NCI-H2029 (cell line): ENCODE data around the gene TACC2.
"Not testable (repeated sequence)": the region's sequence is repeated elsewhere in the genome, so short reads cannot be mapped to it uniquely, and the experiment has no call there.

Experiments
- DNase-seq: peaks from one replicate; lab custom pipeline; 2025; lab: John Stamatoyannopoulos, UW

The TACC2 gene

GRCh38 chr10:122023257-122023656 is 34.3 kb downstream of the TACC2 start:
- DNase-seq, result not testable (repeated sequence)

- DNase-seq, result no peak
Observed at GRCh38 chr10:122029499-122030199, 40.7 kb downstream of the TACC2 start.

DNA sequence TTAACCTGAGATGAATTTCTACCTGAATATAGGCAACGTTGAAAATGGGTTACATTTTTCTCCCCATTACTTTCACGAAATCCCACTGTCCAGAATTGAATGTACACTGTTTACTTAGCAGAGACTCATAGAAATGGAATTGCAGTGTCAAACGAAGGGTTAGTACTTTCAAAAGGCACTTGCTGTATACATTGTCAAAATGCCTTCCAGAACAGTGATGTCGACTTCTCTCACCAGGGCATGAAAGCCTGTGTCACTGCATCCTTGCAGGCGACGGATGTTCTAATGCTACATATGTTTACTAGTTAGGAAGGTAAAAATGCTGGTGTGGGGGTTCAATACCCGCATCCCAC is 41.2 kb downstream of the TACC2 start:
- DNase-seq, result no peak

- DNase-seq, result peak; percentile 44
Observed at GRCh38 chr10:122033224-122033926, 44.4 kb downstream of the TACC2 start.

GRCh38 chr10:122034149-122034756 is 45.3 kb downstream of the TACC2 start:
- no peak for DNase-seq

DNA sequence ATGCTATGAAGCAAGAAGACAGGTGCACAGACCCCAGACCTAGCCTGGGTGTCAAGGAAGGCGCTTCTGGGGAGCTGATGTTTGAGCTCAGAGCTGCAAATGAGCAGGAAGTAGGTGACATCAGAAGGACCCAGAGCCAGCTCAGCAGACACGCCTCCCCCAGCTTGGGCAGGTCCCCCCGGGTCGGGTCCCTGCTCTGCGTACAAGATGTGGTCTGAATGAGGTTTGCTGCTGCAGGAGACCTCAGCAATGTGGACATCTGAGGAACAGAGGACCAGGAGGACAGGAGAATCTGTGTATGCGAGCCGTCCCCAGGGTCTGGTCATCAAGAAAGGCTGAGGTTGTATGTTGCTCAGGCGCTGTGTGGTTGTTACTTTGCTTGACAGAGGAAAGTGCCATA is 51.8 kb downstream of the TACC2 start:
- no peak for DNase-seq

DNA sequence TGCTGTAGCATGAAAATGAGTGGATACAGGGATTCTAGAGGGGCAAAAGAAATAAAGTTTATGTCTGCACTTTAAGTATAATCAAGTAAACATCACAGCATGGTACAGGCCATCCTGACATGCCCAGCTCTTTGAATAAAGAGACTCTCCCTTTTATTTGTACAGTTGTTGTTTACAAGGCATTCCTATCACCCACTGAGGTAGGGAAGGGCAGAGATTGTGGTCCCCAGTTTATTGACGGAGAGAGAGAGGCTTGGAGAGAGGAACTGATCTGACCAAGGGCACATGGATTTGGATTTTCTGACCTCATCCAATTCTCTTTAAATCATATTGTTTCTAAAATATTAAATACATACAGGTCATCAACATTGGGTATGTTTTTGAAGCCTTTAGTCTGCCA is 53.9 kb downstream of the TACC2 start:
- no peak for DNase-seq

GRCh38 chr10:122044045-122044661 is 55.2 kb downstream of the TACC2 start:
- peak; percentile 44 for DNase-seq

DNA sequence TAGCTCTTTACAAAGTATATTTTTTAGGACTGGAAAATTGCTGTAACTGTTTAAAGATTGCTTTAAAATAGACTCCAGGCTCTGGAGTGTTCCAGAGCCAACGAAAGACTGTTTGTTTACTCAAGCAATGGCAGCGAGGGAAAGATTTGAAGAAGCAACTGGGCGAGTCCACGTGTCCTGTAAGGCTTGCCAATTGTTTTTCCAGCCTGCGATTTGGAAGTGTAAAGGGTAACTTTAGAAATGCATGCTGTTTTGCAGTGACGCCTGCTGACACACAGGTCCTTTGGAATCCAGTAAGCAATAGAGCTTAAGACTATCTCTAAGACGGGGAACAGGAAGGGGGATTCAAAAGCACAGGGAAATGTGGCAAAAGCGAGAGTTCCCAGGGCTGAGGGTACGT is 55.8 kb downstream of the TACC2 start:
- peak; percentile 10 for DNase-seq

- DNase-seq, result no peak
Observed at GRCh38 chr10:122045212-122045611, 56.2 kb downstream of the TACC2 start.

- no peak for DNase-seq
Observed at GRCh38 chr10:122047560-122047959, 58.6 kb downstream of the TACC2 start.

DNA sequence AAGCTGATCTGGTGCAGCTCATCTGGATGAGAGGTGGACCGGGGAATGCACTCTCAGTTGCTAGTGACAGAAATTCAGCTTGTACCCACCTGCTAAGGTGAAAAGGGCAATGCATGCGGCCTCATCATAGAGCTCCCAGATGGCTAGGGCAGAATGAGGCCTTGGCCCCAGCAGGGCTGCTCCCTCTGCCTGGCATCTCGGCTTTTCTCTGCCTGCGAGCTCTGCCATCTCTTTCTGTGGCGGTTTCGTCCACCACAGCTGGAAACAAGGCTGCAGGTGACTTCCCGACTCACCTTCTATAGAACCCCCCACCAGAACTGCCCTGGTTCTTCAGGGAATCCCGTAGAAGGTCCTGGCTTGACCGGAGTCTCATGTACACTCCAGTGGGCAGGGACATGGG is 60.1 kb downstream of the TACC2 start:
- DNase-seq, result no peak

DNA sequence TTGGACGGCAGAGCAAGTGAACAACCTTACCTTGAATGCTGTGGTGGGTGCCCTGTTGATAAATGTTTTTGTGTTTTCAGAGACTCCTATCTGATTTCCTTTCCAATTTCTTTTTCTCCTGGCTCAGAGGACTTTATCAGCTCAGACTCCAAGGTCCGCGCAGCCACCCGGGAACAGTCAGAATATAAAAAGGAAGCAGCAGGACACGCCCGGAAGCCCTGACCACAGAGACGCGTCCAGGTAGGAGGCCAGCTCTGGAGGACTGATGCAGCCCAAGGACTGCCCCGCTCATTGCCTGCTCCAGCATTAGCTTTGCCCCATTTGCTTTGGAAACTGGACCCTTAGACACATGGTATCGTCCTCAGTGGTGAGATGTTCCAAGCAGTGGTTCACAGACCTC is 61.3 kb downstream of the TACC2 start:
- DNase-seq, result no peak

DNA sequence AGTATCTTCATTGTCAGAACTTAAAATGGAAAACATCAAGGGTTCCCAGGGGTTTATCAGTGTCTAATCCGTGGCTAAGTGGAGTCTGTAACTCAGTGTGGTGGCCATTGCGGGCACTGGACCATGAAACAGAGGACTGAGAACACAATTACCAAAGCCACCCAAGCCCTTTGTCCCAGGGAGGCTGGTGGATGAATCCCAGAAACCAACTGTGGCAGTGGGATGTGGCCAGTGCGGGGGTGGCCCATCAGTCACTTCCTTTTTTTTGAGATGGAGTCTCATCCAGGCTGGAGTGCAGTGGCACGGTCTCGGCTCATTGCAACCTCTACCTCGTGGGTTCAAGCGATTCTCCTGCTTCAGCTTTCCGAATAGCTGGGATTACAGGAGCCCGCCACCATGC is 61.8 kb downstream of the TACC2 start:
- no peak for DNase-seq

DNA sequence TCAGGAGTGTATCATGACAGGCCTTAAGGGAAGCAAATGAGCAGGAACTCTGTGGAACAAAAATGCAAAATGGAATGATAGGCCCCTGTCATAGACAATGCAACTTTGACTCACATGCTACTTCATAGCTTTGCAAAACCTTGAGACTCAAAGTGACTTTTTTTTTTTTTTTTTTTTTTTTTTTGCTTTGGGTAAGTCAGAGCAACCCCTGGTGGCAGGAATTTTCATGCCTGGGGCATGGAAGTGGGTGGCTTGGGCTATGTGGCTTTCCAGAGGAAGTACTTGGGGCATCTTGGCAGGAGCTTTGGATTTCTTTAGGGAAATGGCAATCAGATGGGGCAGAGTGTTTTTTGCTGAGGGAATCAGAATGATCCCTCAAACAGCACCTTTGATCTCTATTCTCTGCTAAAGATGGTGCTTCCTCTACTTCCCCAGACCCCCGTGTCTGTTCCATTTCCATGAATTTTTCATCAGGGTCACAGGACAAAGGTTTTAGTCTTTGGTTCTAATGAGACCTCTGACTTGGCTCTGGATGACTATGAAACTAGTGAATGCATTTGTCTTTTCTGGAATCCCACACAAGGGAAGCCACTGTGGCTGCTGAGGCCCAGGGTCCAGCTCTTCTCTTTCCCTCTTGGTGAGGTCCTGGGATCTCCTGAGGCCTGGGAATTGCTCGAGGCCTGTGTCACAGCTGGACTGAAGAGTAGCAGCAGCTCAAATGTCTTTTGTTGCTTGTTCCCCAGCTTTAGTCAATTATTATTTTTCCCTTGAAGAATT is 62.8 kb downstream of the TACC2 start:
- DNase-seq, result peak; percentile 25

DNA sequence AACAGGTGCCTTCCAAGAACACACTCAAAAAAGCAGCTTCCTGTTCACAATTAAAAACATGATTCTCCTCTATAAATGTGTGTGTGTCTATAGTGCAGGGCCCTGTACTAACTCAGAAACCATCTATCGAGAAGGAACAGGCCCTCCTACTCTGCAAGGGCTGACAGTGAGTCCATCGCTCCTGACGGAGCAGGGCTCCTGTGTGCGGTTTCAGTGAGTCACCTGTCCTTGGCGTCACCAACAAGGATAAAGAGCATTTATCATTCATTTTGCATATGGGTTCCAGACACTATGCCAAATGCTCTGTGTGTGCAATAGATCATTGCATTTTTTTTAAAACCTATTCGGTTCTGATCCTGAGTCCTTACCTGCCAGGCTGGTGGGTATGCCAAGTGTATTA is 63.7 kb downstream of the TACC2 start:
- no peak for DNase-seq

- DNase-seq, result no peak
Observed at GRCh38 chr10:122053314-122053713, 64.4 kb downstream of the TACC2 start.

DNA sequence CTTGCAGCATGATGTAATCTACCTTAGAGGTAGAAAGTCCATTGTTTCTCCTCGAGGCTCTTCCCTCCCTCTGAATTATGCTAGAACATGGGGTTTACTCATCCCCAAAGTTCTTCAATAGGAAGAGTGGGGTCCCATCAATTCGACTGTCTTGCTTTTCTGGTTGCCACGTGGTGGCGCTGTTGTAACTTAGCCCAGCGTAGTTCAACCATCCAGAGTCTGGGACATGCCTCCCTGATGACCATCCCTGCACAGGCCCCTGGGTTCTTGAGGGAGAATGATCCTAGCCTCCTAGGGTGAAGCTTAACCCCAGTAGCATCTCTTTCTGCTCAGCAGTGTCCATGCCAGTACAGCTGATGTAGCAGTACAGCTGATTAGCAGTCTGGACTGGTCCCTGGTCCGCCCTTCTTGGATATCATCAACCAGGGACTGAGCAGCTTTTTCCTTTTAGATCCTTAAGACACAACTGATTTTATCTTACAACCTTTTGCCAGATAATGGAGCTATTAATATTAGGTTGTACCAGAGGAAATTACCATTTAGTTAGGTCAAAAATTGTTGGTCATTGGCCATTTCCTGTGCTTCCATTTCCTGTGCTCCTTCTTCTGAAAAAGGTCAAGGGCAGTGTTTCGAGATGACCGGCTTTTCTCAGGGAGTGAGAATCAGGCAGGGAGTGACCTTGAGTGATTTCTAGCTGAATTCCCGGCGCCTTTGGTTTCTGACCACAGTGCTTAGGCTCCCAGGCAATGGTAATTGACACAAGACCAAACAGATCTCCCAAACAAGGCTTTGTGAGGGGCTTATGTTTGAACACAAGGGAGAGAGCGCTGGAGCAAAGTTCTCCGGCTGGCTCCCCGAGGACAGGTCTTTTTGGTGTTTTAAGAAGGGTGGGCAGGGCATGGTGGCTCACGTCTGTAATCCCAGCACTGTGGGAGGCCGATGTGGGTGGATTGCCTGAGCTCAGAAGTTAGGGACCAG is 65.4 kb downstream of the TACC2 start:
- DNase-seq, result no peak

- no peak for DNase-seq
Observed at GRCh38 chr10:122055252-122055651, 66.3 kb downstream of the TACC2 start.

DNA sequence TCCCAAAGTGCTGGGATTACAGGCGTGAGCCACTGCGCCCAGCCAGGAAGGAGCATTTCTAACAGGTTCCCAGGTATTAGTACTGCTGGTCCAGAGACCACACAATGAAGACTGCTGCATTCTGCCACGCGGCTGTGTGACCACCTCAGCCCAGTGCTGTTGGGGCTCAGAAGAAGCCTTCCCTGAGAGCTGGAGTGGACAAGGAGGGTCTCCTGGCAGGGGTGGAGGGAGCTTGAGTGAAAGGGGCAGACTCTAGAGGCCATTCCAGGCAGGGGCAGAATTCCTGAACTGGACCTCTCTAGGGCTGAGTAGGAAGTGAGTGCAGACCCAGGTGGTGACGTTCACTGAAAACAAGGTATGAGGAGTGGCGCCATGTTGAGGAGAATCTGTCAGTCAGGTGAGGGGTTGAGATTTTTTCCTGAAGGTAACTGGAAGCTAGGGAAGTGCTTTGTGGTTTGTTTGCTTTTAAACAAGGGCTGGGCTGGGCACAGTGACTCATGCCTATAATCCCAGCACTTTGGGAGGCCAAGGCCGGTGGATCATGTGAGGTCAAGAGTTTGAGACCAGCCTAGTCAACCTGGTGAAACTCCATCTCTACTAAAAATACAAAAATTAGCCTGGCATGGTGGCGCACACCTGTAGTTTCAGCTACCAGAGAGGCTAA is 67.6 kb downstream of the TACC2 start:
- DNase-seq, result no peak
